Daoy (cell line): ENCODE results near the gene SCAI. TPM values are rescaled to one million over a fixed set of nuclear protein-coding genes. Genes with fewer than 3 reads are reported as not detected.
"Not testable (repeated sequence)": the region's sequence is repeated elsewhere in the genome, so short reads cannot be mapped to it uniquely, and the experiment has no call there.

Experiments used
- DNase-seq: peaks from one replicate; pipeline ENCODE4 v3.0.0-alpha.2; 2015; ENCODE audit warnings: low read depth
- total RNA-seq: library from RNA; depleted of rRNA; stranded (reverse); fragments of >200 nt; shearing (Covaris generic); gene quantifications from 2 replicates; pipeline ENCODE4 v1.2.3, GENCODE V29; 2014

The SCAI gene
- total RNA-seq, 1 experiment from 2014 or later: 10.8 TPM

GRCh38 chr9:125106285-125106893, 36.9 kb downstream of the SCAI start:
- DNase-seq: no peak

- no peak for DNase-seq
Measured at GRCh38 chr9:125103770-125104460, 39.4 kb downstream of the SCAI start.

GRCh38 chr9:125103021-125103420, 40.3 kb downstream of the SCAI start:
- DNase-seq: no peak

GRCh38 chr9:125100822-125101221, 42.5 kb downstream of the SCAI start:
- no peak for DNase-seq

- DNase-seq: no peak
Measured at GRCh38 chr9:125099816-125100215, 43.5 kb downstream of the SCAI start.

- DNase-seq: no peak
Measured at GRCh38 chr9:125095821-125096443, 47.4 kb downstream of the SCAI start.

GRCh38 chr9:125091121-125091520, 52.2 kb downstream of the SCAI start:
- no peak for DNase-seq

GRCh38 chr9:125089331-125089730, 54.0 kb downstream of the SCAI start:
- DNase-seq: no peak

GRCh38 chr9:125088752-125089151, 54.6 kb downstream of the SCAI start:
- no peak for DNase-seq

GRCh38 chr9:125085703-125086477, 57.4 kb downstream of the SCAI start:
- no peak for DNase-seq

GRCh38 chr9:125082197-125082596, 61.1 kb downstream of the SCAI start:
- not testable (repeated sequence) for DNase-seq

- DNase-seq: not testable (repeated sequence)
Measured at GRCh38 chr9:125080797-125081196, 62.5 kb downstream of the SCAI start.

- DNase-seq: no peak
Measured at GRCh38 chr9:125079931-125080330, 63.4 kb downstream of the SCAI start.

- no peak for DNase-seq
Measured at GRCh38 chr9:125075997-125076396, 67.3 kb downstream of the SCAI start.

GRCh38 chr9:125074976-125075375, 68.4 kb downstream of the SCAI start:
- no peak for DNase-seq

- DNase-seq: no peak
Measured at GRCh38 chr9:125066839-125067619, 76.3 kb downstream of the SCAI start.

- DNase-seq: no peak
Measured at GRCh38 chr9:125061391-125061790, 81.9 kb downstream of the SCAI start.

- no peak for DNase-seq
Measured at GRCh38 chr9:125049212-125050049, 93.9 kb downstream of the SCAI start.

- DNase-seq: no peak
Measured at GRCh38 chr9:125043631-125044030, 99.7 kb downstream of the SCAI start.

- no peak for DNase-seq
Measured at GRCh38 chr9:125043148-125043547, 100.2 kb downstream of the SCAI start.

- no peak for DNase-seq
Measured at GRCh38 chr9:125038166-125038565, 105.2 kb downstream of the SCAI start.
